Measurements from ENCODE around the gene WTIP.

The WTIP gene

DNA sequence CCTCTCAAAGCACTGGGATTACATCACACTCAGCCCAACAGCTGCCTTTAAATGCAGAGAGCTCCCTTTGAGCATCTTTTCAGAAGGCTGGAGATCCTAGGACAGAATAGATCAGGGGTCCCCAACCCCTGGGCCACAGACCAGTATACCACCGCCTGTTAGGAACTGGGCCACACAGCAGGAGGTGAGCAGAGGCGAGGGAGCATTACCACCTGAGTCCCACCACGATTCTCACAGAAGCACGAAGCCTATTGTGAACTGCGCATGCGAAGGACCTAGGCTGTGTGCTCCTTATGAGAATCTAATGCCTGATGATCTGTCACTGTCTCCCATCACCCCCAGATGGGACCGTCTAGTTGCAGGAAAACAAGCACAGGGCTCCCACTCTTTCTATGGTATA is 2.2 kb upstream of the WTIP start:
- no peak for DNase-seq

DNA sequence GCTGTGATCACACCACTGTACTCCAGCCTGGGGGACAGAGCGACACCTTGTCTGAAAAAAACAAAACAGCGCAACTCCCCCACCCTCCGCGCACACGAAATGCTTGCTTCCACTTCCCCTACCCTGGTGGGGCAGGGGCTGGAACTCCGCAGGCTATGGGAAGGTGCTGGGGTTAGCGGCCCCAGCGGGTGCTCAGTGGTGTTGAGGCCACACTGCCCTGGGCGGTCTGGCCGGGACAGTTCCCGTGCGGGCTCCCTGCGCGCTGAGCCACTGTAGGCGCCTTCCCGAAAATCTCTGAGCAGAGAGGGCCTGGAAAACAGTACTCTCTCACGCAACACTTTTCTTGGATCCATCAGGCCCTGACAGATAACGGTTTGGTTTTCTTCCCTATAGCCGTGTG is 1.1 kb upstream of the WTIP start:
- no peak for DNase-seq

DNA sequence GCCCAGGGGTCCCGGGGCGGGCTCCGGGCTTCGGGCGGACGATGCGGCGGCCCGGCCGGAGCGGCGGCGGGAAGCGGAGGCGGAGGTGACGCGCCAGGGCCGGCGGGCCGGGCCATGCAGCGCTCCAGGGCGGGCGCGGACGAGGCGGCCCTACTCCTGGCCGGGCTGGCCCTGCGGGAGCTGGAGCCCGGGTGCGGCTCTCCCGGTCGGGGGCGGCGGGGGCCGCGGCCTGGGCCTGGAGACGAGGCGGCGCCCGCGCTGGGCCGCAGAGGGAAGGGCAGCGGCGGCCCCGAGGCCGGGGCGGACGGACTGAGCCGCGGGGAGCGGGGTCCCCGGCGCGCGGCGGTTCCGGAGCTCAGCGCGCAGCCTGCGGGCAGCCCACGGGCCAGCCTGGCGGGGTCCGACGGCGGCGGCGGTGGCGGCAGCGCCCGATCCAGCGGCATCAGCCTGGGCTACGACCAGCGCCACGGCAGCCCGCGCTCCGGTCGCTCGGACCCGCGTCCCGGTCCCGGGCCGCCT is 362 bp downstream of the WTIP start:
- no peak for DNase-seq

DNA sequence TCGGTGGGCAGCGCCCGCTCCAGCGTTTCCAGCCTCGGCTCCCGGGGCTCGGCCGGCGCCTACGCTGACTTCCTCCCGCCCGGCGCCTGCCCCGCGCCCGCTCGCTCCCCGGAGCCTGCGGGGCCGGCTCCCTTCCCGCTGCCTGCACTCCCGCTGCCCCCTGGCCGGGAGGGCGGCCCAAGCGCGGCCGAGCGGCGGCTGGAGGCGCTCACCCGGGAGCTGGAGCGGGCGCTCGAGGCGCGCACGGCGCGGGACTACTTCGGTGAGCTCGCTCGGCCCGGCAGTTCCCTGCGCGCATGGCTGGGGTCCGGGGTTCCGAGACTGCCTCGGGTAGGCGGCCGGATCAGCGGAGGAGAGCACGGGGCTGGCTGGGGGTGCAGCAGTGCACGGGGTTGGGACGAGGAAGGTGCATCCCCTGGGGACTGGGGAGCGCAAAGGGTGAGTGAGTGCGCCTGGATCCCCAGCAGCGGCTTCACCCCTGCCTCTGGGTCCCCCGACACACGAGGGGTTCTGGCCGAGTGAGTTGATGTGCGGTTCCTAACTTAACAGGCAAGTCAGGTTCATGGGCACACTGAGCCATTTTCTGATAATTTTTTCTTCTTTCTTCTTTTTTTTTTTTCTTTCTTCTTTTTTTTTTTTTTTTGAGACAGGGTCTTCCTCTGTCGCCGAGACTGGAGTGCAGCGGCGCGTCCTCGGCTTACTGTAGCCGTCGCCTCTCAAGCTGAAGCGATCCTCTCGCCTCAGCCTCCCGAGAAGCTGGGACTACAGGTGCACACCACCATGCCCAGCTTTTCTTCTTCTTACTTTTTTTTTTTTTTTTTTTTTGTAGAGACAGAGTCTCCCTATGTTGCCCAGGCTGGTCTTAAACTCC is 1.1 kb downstream of the WTIP start:
- no peak for DNase-seq

DNA sequence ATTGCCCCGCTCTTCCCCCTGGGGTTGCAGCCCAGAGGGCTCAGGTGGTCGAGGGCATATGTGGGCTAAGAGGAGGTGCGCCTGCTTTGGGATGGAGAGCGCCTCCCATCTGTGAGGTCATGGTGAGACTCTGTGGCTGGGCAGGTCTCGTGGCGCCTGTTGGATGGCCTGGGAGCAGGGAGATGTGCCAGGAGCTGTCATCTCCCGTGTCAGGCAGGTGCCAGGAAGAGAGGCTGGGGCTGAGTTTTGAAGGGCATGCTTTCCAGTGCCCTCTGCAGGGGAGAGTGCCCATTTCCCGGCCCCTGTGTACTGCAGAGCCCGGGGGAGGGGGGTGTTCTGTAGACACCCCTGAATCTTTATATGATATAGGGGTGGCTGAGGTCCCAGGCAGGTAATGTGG is 2.8 kb downstream of the WTIP start:
- no peak for DNase-seq

DNA sequence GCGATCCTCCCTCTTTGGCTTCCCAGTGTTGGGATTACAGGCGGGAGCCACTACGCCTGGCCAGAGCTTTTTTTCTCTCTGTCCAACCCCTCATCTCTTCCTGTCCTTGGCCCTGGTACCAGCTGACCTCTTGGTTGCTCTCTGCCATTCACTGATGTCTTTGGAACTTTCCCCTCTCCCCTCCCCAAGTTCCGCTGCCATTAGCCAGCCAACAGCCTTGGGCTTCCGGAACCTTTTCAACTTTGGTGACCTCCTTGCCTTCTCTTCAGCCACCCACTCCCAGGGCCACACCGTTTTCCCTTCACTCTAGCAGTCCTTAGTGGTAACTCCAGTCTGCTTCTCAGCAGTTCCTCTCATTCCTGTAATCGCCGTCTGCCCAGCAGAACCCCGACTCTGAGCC is 4.3 kb downstream of the WTIP start:
- no peak for DNase-seq

DNA sequence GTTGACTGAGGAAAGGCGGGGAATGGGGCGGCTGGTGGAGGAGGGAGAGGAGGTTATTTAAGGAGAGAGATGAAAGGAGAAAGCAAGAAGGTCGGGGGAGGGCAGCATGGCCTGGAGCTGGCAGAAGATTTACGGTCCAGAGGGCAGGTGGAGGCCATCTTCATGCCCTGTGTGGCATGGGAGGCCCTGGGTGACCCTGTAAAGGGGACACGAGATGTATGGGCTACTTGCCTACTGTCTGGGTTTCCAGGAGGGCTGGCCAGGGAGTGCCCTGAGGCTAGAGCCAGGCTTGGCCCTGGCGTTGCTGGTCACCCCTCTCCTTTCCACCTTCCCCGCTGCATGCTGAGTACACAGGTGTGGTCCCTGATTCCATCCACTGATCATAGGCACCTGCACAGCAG is 6.1 kb downstream of the WTIP start:
- no peak for DNase-seq

DNA sequence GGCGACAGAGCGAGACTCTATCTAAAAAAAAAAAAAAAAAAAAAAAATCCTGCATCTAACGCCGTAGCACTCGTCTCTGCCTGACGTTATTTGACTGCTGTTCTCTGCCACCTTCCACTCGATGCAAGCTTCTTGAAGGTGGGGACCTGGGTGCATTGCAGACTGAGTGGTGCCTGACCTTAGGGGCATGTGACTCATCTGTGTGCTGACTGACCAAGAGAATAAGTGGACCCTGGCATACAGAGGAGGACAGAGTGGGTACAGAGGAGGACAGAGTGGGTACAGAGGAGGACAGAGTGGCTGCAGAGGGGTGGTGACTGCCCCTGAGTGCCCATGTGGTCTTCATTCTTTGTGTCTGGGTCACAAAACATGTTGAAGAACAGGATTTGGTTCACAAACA is 7.6 kb downstream of the WTIP start:
- DNase-seq, result no peak

DNA sequence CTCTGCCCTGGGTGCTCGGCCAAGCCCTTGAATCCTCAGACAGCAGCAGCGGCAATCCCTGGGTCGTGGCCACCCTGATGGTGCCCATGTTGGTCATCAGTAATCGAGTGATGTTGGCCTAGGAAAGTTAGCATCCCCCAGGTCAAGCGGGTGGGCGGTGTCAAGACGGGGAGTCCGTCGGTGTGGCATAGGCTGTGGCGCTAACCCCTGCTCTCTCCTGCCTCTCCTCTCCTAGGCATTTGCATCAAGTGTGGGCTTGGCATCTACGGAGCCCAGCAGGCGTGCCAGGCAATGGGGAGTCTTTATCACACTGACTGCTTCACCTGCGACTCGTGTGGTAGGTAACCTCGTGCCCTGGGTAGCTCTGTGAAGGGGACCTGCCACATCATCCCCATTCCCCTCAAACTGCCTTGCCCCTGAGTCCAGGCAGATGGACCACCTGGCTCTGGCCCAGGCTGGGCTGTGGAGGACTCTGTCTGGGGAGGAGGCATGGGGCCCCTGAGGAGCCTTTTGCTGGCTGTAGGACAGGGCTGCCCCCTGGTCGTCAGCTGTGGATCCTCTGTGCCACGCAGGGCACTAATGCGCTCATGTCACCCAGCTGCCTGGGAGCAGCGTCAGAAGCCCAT is 8.7 kb downstream of the WTIP start:
- DNase-seq, result no peak

DNA sequence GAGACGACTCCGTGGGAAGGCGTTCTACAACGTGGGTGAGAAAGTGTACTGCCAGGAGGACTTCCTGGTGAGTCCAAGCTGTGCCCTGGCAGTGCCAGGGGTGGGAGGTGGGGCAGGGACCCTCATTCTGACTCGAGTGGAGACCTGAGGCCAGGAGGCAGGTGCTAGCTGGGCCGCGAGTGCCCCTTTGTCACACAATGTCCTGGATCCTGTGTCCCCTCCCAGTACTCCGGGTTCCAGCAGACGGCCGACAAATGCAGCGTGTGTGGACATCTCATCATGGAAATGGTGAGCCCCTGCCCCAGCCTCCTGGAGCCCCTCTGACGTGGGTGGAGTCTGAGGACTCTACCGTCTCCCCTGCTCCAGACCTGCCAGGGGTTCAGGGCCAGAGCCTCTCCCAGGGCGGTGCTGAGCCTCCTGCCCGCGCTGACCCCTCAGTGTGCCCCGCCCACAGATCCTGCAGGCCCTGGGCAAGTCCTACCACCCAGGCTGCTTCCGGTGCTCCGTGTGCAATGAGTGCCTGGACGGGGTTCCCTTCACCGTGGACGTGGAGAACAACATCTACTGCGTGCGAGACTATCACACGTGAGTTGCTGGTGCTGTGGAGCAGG is 11.6 kb downstream of the WTIP start:
- DNase-seq, result no peak

DNA sequence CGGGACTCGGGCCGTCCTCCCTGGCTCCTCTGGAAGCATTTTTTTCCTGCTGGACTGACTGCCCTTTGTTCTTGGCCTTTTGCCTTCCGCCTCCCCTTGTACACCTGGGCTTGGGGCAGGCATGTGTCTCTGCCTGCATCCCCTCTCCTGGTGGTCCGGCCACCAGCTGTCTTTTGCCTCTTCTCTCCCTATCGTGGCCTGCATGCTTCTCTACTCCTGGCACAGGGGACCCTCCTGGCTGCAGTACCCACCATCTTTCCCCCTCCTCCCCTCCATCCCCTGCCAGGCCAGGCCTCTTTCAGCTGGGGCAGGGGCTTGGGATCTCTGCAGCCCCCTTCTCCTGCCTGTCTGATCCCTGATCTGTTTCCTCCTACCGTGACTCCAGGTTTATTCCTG is 12.1 kb downstream of the WTIP start:
- no peak for DNase-seq

DNA sequence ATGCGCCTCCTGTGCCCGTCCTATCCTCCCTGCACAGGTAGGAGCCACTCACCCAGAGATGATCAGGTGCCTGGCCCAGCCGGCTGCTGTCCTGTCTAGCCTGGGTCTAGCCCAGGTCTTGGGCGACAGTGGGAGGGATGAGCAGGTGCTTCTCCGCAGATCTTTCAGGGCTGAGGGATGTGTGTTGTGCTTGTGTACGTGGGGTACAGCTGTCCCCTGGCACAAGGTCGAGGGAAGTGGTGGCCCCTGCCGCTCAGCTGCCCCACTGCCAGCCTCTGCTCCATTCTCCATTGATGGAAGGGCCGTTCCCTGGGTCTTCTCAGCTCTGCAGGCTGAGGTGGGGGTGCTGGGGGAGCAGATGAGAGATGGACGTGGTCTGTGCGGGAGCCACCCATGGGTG is 13.0 kb downstream of the WTIP start:
- DNase-seq, result no peak

DNA sequence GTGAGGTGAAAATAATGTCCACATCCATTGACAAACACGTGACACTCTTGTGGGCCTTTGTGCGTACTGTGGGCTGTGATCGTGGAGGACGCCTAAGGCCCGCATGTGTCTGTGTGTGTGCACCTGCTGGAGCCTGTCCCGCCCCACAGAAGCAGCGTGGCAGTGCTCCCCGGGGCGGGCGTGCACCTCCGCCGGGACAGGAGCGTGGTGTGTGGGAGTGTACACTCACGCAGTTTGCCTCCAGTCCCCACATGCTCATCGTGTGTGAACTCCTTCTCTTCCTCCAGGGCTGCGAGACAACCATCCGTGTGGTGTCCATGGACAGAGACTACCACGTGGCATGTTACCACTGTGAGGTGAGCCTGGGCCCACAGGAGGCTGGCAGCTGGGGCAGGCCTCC is 13.9 kb downstream of the WTIP start:
- no peak for DNase-seq

DNA sequence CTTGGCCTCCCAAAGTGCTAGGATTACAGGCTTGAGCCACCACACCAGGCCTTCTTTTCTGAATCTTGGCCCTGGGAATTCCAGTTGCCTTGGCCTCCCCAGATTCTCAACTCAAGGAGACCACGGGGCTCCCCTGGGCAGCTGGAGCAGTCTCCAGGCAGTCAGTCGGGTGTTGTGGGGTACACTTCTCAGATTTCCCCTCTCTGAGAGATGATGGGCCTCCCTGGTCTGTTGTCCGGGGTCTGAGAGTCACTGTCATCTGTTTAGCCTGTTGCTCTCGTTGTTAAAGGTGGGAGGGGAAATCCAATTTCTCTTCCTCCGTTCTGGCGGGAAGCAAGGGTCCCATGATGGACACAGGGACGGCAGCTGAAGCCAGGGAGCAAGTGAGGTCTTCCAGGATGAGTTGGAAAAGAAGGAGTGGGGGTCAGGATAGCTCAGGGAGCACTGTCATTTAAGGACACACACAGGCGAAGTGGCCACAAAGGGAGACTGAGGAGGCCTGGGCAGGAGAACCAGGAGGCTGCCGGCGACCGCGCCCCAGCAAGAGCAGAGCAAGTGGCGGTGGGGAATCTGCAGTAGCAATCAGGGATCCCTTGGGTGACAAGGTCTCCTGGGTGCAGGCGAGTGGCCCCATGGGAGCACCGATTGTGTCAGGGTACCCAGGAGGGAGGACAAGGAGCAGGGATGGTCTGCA is 15.7 kb downstream of the WTIP start:
- no peak for DNase-seq

DNA sequence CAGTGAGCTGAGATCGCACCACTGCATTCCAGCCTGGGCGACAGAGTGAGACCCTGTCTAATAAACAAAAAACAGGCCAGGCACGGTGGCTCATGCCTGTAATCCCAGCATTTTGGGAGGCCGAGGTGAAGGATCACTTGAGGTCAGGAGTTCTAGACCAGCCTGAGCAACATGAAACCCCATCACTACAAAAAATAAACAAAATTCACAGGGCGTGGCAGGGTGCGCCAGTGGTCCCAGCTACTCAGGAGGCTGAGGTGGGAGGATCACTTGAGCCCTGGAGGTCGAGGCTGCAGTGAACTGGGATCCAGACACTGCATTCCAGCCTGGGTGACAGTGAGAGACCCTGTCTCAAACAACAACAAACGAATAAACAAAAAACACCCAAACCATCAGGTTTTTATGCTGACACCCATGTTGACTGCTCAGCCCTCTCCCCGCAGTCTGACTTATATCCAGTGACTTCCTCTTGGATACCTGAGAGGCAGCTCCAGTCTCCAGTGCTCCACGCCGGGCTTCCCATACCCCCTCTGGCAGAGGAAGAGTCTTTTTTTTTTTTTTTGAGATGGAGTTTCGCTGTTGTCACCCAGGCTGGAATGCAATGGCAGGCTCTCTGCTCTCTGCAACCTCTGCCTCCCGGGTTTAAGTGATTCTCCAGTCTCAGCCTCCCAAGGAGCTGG is 17.7 kb downstream of the WTIP start:
- no peak for DNase-seq

DNA sequence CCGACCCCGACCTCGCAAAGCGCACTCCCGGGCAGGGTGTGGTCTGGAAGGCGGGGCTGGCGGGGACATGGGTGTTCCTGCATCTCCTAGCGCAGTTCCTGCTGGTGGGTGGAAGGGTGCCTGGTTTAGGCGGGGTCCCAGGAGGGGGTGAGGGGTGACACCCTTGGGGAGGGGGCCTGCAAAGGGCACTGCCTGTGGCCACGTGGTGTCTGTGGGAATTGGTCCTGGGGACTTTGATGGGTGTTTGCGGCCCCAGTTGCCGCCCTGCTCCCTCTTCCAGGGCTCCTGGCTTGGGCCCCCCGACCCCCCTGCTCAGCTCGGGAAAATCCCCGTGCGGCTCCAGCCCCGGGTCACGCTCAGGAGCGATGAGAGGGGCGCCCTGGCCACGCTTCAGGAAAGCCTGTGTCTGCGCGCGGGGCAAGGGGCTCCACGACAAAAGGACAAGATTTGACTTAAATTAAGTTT is 19.1 kb downstream of the WTIP start:
- no peak for DNase-seq

DNA sequence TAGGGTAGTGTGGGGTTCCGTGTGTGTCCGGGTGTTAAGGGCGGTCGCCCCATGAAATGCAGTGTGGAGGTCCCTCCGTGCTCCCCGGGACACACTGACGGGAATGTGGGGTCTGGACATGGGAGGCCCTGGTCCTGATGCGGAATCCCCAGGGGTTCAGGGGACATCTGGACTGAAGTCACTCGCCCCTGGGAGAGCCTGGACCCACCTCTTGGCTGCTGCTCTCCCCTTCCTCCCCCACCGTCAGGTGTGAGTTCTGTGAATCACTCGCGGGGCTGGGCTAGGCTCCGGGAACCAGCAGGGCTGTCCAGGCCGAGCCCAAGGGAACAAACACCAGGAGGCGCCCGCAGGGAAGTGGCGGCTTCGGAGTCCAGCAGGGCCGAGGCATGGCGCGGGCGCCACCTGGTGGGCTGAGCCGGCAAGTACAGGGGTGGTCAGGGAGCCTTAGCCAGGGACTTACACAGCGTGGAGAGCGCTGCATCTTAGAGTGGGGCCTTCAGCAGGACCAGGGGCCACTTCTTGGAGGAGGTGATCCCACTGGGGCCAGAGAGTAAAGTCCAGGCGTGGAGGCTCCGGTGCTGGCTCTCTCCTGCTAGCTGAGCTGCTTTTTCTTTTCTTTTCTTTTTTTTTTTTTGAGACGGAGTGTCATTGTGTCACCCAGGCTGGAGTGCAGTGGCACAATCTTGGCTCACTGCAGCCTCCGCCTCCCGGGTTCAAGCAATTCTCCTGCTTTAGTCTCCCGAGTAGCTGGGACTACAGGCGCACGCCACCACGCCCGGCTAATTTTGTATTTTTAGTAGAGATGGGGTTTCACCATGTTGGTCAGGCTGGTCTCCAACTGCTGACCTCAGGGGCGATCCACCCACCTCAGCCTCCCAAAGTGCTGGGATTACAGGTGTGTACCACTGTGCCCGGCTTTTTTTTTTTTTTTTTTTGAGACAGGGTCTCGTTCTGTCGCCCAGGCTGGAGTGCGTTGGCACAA is 20.1 kb downstream of the WTIP start:
- peak; percentile 56 for DNase-seq

DNA sequence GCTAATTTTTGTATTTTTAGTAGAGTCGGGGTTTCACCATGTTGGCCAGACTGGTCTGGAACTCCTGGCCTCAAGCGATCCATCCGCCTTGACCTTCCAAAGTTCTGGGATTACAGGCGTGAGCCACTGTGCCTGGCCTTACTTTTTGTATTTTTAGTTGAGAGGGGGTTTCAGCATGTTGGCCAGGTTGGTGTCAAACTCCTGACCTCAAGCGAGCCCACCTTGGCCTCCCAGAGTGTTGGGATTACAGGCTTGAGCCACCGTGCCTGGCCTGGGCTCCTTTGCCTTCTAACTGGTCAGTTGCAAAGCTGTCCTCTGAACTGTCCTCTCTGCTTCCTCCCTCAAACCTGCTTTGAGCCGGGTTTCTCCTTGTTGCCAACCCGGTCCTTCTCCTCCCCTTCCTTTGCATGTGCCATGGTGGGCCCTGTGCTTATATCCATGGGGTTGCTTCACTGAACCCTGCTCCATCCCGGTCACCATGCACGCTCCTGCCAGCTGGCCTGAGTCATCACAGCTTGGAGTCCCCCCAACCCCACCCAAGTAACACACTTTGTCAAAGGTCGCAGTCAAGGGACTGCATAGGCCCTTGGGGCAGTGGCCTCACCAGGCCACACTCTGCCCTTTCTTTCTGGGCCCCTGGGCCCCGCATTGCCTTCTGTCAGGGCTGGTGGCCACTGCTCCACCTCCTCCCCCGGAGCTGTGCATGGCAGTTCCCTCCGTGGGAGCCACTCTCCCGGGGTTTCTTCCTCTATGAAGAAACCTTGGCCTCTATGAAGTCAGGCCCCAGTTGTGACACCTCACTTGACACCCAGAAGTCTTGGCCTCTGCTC is 21.2 kb downstream of the WTIP start:
- no peak for DNase-seq

DNA sequence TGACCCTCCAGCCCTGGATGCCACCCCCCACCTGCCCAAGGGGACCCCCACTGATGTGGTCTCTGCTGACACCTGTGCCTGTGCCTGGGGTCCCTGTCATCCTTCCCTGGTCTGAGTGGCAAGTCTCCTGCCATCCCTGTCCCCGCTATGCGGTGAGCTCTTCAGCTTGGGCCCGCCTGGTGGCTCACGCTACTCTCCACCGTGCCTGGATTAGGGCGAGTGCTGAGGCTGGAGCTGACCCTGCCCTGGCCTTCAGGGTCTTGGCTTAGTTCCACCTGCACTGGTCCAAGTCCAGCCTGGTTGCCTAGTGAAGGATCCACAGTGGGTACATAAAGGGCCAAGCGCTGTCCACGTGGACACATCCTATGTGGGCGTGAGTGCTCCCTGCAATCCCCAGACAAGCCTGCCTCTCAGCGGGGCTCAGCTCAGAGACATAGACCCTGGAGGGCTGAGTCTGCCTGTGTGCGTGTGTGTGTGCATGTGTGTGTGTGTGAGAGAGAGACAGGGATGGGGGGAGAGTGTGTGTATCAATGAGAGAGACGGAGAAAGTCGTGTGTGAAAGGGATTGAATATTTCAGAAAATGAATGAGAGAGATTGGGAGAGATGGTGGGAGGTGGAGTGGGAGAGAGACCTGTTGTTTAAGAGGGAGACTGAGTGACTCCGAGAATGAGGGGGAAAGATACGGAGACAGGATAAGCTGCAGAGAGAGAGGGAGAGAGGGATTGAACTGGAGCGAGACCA is 22.1 kb downstream of the WTIP start:
- DNase-seq, result no peak

Data from NCI-H2107 (cell line).